IMR-90 (cell line): Measurements from ENCODE around the gene MMP10. TPM values are rescaled to one million over a fixed set of nuclear protein-coding genes. Genes with fewer than 3 reads are reported as not detected.

Experiments used
- ATAC-seq: fragments of 200-7000 bp; cut with Tn5 transposase; 2 replicates; pipeline ENCODE4 v1.9.1; 2020; ENCODE audit warnings: low read depth, mild to moderate bottlenecking, moderate library complexity
- BruUV-seq: library from RNA; stranded (reverse); fragments of 400-500 nt; replicated peaks from 2 replicates; lab custom pipeline; 2021; lab: Mats Ljungman, UMichigan
- CTCF ChIA-PET: fragments of 300-600 bp; formaldehyde crosslinking; extraction: SDS; loops from one replicate; lab custom pipeline; 2021; ENCODE audit warnings: antibody characterized with exemption; lab: Yijun Ruan, JAX
- POLR2A ChIA-PET: fragments of 300-600 bp; sonication (Branson Sonifier 250); formaldehyde crosslinking; loops from one replicate; lab custom pipeline; 2022; ENCODE audit warnings: antibody characterized with exemption; ENCODE audit not compliant: unreplicated experiment; lab: Charles Lee
- DNase-seq: peaks from one replicate; pipeline ENCODE4 v3.0.0; 2013
- H2AFZ ChIP-seq: replicated peaks from 2 replicates; pipeline ENCODE3; 2013; ENCODE audit warnings: low read length, mild to moderate bottlenecking; ENCODE audit not compliant: poor library complexity
- H2AK5ac ChIP-seq: 2 replicates; pipeline ENCODE4 v1.6.1; 2013; ENCODE audit warnings: low read depth, low read length, inconsistent platforms
- H2AK9ac ChIP-seq: replicated peaks from 2 replicates; pipeline ENCODE3; 2013; ENCODE audit warnings: mild to moderate bottlenecking, low read depth, low read length, moderate library complexity; ENCODE audit not compliant: poor library complexity
- H2BK120ac ChIP-seq: 2 replicates; pipeline ENCODE4 v1.6.1; 2013; ENCODE audit warnings: low read depth, low read length, inconsistent platforms
- H2BK15ac ChIP-seq: 3 replicates; pipeline ENCODE4 v1.6.1; 2013; ENCODE audit warnings: low read depth, low read length, inconsistent platforms
- H2BK20ac ChIP-seq: 2 replicates; pipeline ENCODE4 v1.6.1; 2013; ENCODE audit warnings: low read depth, mild to moderate bottlenecking, inconsistent platforms, low read length, moderate library complexity
- H2BK5ac ChIP-seq: 2 replicates; pipeline ENCODE4 v1.6.1; 2013; ENCODE audit warnings: mild to moderate bottlenecking, low read depth, low read length, inconsistent platforms; ENCODE audit not compliant: poor library complexity, severe bottlenecking
- H3K14ac ChIP-seq: replicated peaks from 2 replicates; pipeline ENCODE4 v1.6.1; 2013; ENCODE audit warnings: low read depth, low read length, inconsistent platforms
- H3K18ac ChIP-seq: 2 replicates; pipeline ENCODE4 v1.6.1; 2013; ENCODE audit warnings: low read depth, low read length, control low read depth
- H3K23ac ChIP-seq: 2 replicates; pipeline ENCODE4 v1.6.1; 2013; ENCODE audit warnings: low read depth, low read length, inconsistent platforms
- H3K27ac ChIP-seq: 2 replicates; pipeline ENCODE4 v1.5.1; 2013; ENCODE audit warnings: mild to moderate bottlenecking, control low read depth, low read length; ENCODE audit not compliant: insufficient read depth
- H3K27me3 ChIP-seq: 2 replicates; pipeline ENCODE4 v1.6.1; 2013; ENCODE audit warnings: low read length; ENCODE audit not compliant: control insufficient read depth, insufficient read depth
- H3K36me3 ChIP-seq: 2 replicates; pipeline ENCODE4 v1.6.1; 2013; ENCODE audit warnings: low read length, mixed read lengths; ENCODE audit not compliant: control insufficient read depth, insufficient read depth
- H3K4ac ChIP-seq: 2 replicates; pipeline ENCODE4 v1.6.1; 2013; ENCODE audit warnings: low read depth, low read length, inconsistent platforms
- H3K4me1 ChIP-seq: 2 replicates; pipeline ENCODE4 v1.6.1; 2013; ENCODE audit warnings: low read length, mixed read lengths; ENCODE audit not compliant: control insufficient read depth, insufficient read depth
- H3K4me2 ChIP-seq: 2 replicates; pipeline ENCODE4 v1.6.1; 2013; ENCODE audit warnings: low read depth, mild to moderate bottlenecking, control low read depth, low read length, moderate library complexity
- H3K4me3 ChIP-seq: 2 replicates; pipeline ENCODE4 v1.5.1; 2013; ENCODE audit warnings: low read depth, mild to moderate bottlenecking, control low read depth, low read length, moderate library complexity; ENCODE audit not compliant: insufficient read depth
- H3K56ac ChIP-seq: 2 replicates; pipeline ENCODE4 v1.6.1; 2013; ENCODE audit warnings: low read length, inconsistent platforms; ENCODE audit not compliant: insufficient read depth; ENCODE audit errors: extremely low read depth
- H3K79me1 ChIP-seq, 2 experiments: 2 replicates each; pipeline ENCODE4 v1.6.1; 2013; ENCODE audit warnings: low read length in 2 of 2, inconsistent platforms in 1 of 2, low read depth in 1 of 2
- H3K9ac ChIP-seq: 2 replicates; pipeline ENCODE4 v1.6.1; 2013; ENCODE audit warnings: low read depth, low read length, control low read depth
- H3K9me1 ChIP-seq: 2 replicates; pipeline ENCODE4 v1.6.1; 2013; ENCODE audit warnings: low read length, inconsistent platforms; ENCODE audit not compliant: insufficient read depth
- H3K9me3 ChIP-seq: 2 replicates; pipeline ENCODE4 v1.6.1; 2013; ENCODE audit warnings: low read length; ENCODE audit not compliant: control insufficient read depth, insufficient read depth
- H4K20me1 ChIP-seq: 2 replicates; pipeline ENCODE4 v1.6.1; 2013; ENCODE audit warnings: low read length, inconsistent platforms; ENCODE audit not compliant: insufficient read depth
- H4K5ac ChIP-seq: 2 replicates; pipeline ENCODE4 v1.6.1; 2013; ENCODE audit warnings: mild to moderate bottlenecking, low read depth, low read length, control low read depth
- H4K8ac ChIP-seq, 2 experiments: 2 replicates each; pipeline ENCODE4 v1.6.1; 2013; ENCODE audit warnings: low read depth in 2 of 2, low read length in 2 of 2, control low read depth in 1 of 2, inconsistent platforms in 1 of 2
- H4K91ac ChIP-seq: 2 replicates; pipeline ENCODE4 v1.6.1; 2013; ENCODE audit warnings: low read depth, low read length, inconsistent platforms; ENCODE audit not compliant: insufficient read depth
- CHD1 ChIP-seq: IDR thresholded peaks from 2 replicates; pipeline ENCODE4 v1.6.1; 2012; ENCODE audit warnings: low read depth, low read length, improper control_type of control experiment
- RAD21 ChIP-seq: IDR thresholded peaks from 2 replicates; pipeline ENCODE4 v1.6.1; 2012; ENCODE audit warnings: low read length, improper control_type of control experiment
- SMC3 ChIP-seq: fragments of 150-350 bp; IDR thresholded peaks from 2 replicates; pipeline ENCODE4 v1.6.1; 2016; ENCODE audit warnings: low read depth, mild to moderate bottlenecking, antibody characterized with exemption, low read length, moderate library complexity
- dilution Hi-C: fragments of 300-500 bp; cut with HindIII; formaldehyde crosslinking; loops from one replicate; pipeline ENCODE4 v1.14.3; 2018; ENCODE audit warnings: low sequenced_read_pairs; ENCODE audit not compliant: unreplicated experiment
- in situ Hi-C: fragments of 300-500 bp; cut with MboI; formaldehyde crosslinking; loops from 3 replicates; pipeline ENCODE4 v1.14.3; 2019; ENCODE audit warnings: low sequenced_read_pairs, inconsistent platforms, mixed read lengths
- intact Hi-C: fragments of 100-400 bp; cut with micrococcal nuclease; formaldehyde crosslinking; loops from 2 replicates; pipeline ENCODE4 v1.10.0; 2022
- polyA plus RNA-seq, 3 experiments: library from polyadenylated mRNA; depleted of rRNA; stranded (reverse); fragments of >200 nt; gene quantifications; 2 replicates each; pipeline ENCODE4 v1.2.3, GENCODE V29; 2012; ENCODE audit warnings: low replicate concordance in 1 of 3
- total RNA-seq: library from RNA; depleted of rRNA; stranded (reverse); fragments of >200 nt; gene quantifications from 2 replicates; pipeline ENCODE4 v1.2.3, GENCODE V29; 2012

MMP10 gene
- total and polyA plus RNA-seq, 2 of the 4 experiments (the other 2 are of a cell fraction): not detected

DNA sequence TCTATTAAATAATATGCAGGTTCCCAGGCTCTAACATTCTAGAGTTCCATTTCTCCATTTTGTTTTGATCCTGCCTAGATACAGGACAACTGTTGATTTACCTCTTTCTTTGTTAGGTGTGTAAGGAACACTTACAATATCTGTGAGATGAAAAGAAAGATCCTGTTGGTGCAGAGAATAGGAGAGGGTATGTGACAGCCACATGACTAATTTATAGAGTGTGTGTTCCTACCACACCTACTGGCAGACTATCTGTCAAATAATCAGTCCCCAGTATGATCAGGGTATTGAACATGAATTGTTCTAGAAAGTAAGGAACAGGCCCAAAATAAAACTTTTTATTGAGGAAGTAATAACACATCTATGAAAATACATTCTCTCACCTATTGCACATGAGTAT lies 10.2 kb downstream of the MMP10 start:
- no peak overlapping the region for H3K23ac ChIP-seq
- intact Hi-C loops (no loop called here), in situ Hi-C loops (no loop called here), dilution Hi-C loops (no loop called here)
- no peak overlapping the region for H4K8ac ChIP-seq
- H3K27ac ChIP-seq: no peak overlapping the region
- H3K4me1 ChIP-seq: no peaks in the 10 kb centered on the region
- no peak overlapping the region for H3K9ac ChIP-seq
- no peaks in the 10 kb centered on the region for H4K20me1 ChIP-seq
- no peak overlapping the region for H3K14ac ChIP-seq
- peaks cover 2% of the 10 kb centered on the region; the same call in 1 of the 2 replicates for H3K9me1 ChIP-seq
- H3K4me3 ChIP-seq: no peak overlapping the region
- H3K18ac ChIP-seq: no peak overlapping the region
- no peak overlapping the region for H2BK20ac ChIP-seq
- H4K5ac ChIP-seq: no peak overlapping the region
- ATAC-seq (no peak), DNase-seq (no peak)
- H2AK5ac ChIP-seq: no peak overlapping the region
- BruUV-seq: no TSS peak
- TF ChIP-seq CHD1: no peak
- no peak for TF ChIP-seq SMC3
- TF ChIP-seq RAD21: no peak
- no peak overlapping the region for H2BK5ac ChIP-seq
- no peaks in the 10 kb centered on the region for H3K79me1 ChIP-seq
- H2AK9ac ChIP-seq: no peak overlapping the region
- no peaks in the 10 kb centered on the region for H3K36me3 ChIP-seq
- no peak overlapping the region for H4K91ac ChIP-seq
- H2AFZ ChIP-seq: no peak overlapping the region
- H3K56ac ChIP-seq: no peak overlapping the region
- CTCF ChIA-PET: no interaction called here
- H2BK120ac ChIP-seq: no peak overlapping the region
- no peak overlapping the region for H3K4me2 ChIP-seq
- H3K27me3 ChIP-seq: no peaks in the 10 kb centered on the region; the same call in 1 of the 2 replicates
- no peak overlapping the region for H2BK15ac ChIP-seq
- POLR2A ChIA-PET: no interaction called here
- no peaks in the 10 kb centered on the region for H3K9me3 ChIP-seq
- H3K4ac ChIP-seq: no peak overlapping the region
